ENCODE results near the gene ENHO. TPM values are rescaled to one million over a fixed set of nuclear protein-coding genes. Genes with fewer than 3 reads are reported as not detected.

ENHO gene
- total and polyA plus RNA-seq, 11 donors: 0.26 to 1.2 (median 0.45) TPM; not detected in 2

GRCh38 chr9:34505370-34506120 is 17.2 kb downstream of the ENHO start:
- Histone ChIP-seq H3K4me3 (no peak overlapping the region), H3K9me3 (no peaks in the 10 kb centered on the region), H3K27me3 (peaks cover 0 to under 1% (median 0%) of the 10 kb centered on the region in 9 donors), H3K36me3 (no peaks in the 10 kb centered on the region), H3K27ac (no peak overlapping the region), H3K4me1 (peaks cover 0 to 25% (median 15%) of the 10 kb centered on the region in 12 donors)
- intact Hi-C loops (cut with DNase I): loop anchor here in 4 of 10 donors (10.0 kb wide), 3 partner anchors 89 to 171 kb away; no protein-coding TSS in a partner anchor
- DNase-seq (no peak), ATAC-seq (no peak)
- WGBS, 4 donors: 76 to 93% (median 87%) methylated on average over 5 of the region's 5 CpGs
- no peak for TF ChIP-seq POLR2A (IDR thresholded peaks at IDR 0.05)
- no peak for TF ChIP-seq CTCF (IDR thresholded peaks at IDR 0.05)

DNA sequence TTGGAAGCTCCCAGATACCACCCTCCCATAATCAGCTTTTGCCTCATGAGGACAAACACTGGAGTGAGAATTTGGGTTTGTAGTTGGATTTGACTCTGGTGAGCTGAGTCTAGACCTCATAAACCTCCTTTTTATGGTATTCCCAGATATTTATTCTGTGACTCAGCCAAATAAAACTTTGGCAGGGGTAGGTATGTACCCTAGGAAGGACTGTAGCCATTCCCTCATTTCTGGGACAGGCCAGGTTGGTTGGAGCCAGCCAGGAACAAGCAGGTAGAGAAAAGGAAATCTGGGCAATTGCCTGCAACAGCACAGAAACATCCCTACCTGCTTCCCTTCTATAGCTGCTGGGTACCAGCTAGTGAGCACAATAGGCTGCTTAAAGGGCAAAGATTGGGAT is 19.4 kb downstream of the ENHO start:
- peaks cover 0 to 26% (median 15%) of the 10 kb centered on the region in 12 donors for H3K4me1 ChIP-seq
- no peaks in the 10 kb centered on the region for H3K36me3 ChIP-seq
- TF ChIP-seq POLR2A (IDR thresholded peaks at IDR 0.05) (no peak), CTCF (IDR thresholded peaks at IDR 0.05) (no peak)
- no peaks in the 10 kb centered on the region for H3K9me3 ChIP-seq
- H3K27me3 ChIP-seq: peaks cover 0 to 5% (median 0%) of the 10 kb centered on the region in 9 donors
- no peak overlapping the region for H3K4me3 ChIP-seq
- H3K27ac ChIP-seq: no peak overlapping the region
- ATAC-seq: no peak
- intact Hi-C loops (cut with DNase I): loop anchor here in 9 of 10 donors (2.0 to 10.0 kb wide), 9 partner anchors 44 to 171 kb away; no protein-coding TSS in a partner anchor
- no peak for DNase-seq

DNA sequence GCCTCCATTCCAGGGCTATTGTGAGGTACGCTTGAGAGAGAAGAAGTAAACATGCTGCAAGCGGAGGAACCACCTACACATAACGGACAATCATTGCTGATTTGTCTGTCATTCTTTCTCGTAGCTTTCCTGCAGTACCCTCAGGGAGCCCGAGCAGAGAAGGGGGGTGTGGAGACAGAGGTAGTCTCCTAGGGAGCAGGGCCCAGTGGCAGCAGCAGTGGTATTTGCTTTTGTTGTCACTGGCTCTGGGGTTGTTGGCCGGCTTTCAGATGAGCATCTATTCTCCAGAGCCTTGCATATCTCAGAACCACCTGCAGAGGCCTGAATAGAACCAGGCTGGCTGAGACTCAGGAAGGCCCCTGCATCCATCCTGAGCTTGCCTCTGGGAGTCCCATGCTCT is 19.9 kb downstream of the ENHO start:
- intact Hi-C loops (cut with DNase I): loop anchor here in 9 of 10 donors (2.0 to 10.0 kb wide), 9 partner anchors 44 to 171 kb away; no protein-coding TSS in a partner anchor
- Histone ChIP-seq H3K27me3 (peaks cover 0 to 5% (median 0%) of the 10 kb centered on the region in 9 donors), H3K27ac (no peak overlapping the region), H3K36me3 (no peaks in the 10 kb centered on the region), H3K4me1 (peaks cover 0 to 26% (median 15%) of the 10 kb centered on the region in 12 donors), H3K4me3 (no peak overlapping the region), H3K9me3 (no peaks in the 10 kb centered on the region)
- TF ChIP-seq CTCF (IDR thresholded peaks at IDR 0.05) (no peak), POLR2A (IDR thresholded peaks at IDR 0.05) (no peak)
- WGBS, 4 donors: 65 to 82% (median 78%) methylated on average over 6 of the region's 6 CpGs
- DNase-seq (no peak), ATAC-seq (no peak)

- TF ChIP-seq POLR2A (IDR thresholded peaks at IDR 0.05) (no peak), CTCF (IDR thresholded peaks at IDR 0.05) (no peak)
- Histone ChIP-seq H3K4me1 (peaks cover 0 to 26% (median 15%) of the 10 kb centered on the region in 12 donors), H3K27ac (peak overlapping the region in 1 of 12 donors; percentile 14), H3K27me3 (peaks cover 0 to 5% (median 0%) of the 10 kb centered on the region in 9 donors), H3K36me3 (no peaks in the 10 kb centered on the region), H3K4me3 (no peak overlapping the region), H3K9me3 (no peaks in the 10 kb centered on the region)
- WGBS, 4 donors: 38 to 51% (median 46%) methylated on average over 10 of the region's 10 CpGs
- no peak for DNase-seq
- peak in 2 of 4 donors; percentile 4 to 5 for ATAC-seq
- intact Hi-C loops (cut with DNase I): loop anchor here in 9 of 10 donors (2.0 to 10.0 kb wide), 9 partner anchors 45 to 170 kb away; no protein-coding TSS in a partner anchor
Measured at GRCh38 chr9:34502471-34502870, 20.3 kb downstream of the ENHO start.
